Psoas muscle (tissue), 8 donors: Measurements from ENCODE around the gene TJP2. TPM values are rescaled to one million over a fixed set of nuclear protein-coding genes. Genes with fewer than 3 reads are reported as not detected.

Experiments used
- ATAC-seq, 4 donors: fragments of 200-7000 bp; cut with Tn5 transposase; one replicate each; pipeline ENCODE4 v1.9.1; 2020; ENCODE audit warnings: moderate library complexity in 3 of 4, mild to moderate bottlenecking in 2 of 4
- DNase-seq, 2 donors: peaks; one replicate each; pipeline ENCODE4 v3.0.0-alpha.2; 2020
- H3K27ac ChIP-seq: fragments of 200-600 bp; one replicate; pipeline ENCODE4 v1.8.0; 2022
- H3K27me3 ChIP-seq, 3 donors: fragments of 200-600 bp in 1 of 3; one replicate each; pipeline versions ENCODE4 v1.6.1 to v1.8.0; 2013 to 2022; ENCODE audit warnings: low read length in 2 of 3, mild to moderate bottlenecking in 2 of 3, moderate library complexity in 1 of 3; ENCODE audit not compliant: insufficient read depth in 3 of 3
- H3K36me3 ChIP-seq, 2 donors: fragments of 200-600 bp in 1 of 2; one replicate each; pipeline versions ENCODE4 v1.6.1 to v1.8.0; 2013 to 2022; ENCODE audit warnings: low read depth in 1 of 2, mild to moderate bottlenecking in 1 of 2, moderate library complexity in 1 of 2; ENCODE audit not compliant: insufficient read depth in 1 of 2
- H3K4me1 ChIP-seq: fragments of 200-600 bp; one replicate; pipeline ENCODE4 v1.8.0; 2022
- H3K4me3 ChIP-seq: fragments of 200-600 bp; one replicate; pipeline ENCODE4 v1.8.0; 2022; ENCODE audit warnings: mild to moderate bottlenecking
- H3K9me3 ChIP-seq: fragments of 200-600 bp; one replicate; pipeline ENCODE4 v1.8.0; 2022
- CTCF ChIP-seq: fragments of 200-600 bp; IDR thresholded peaks from one replicate; pipeline ENCODE4 v1.8.0; 2022; ENCODE audit warnings: antibody characterized with exemption
- WGBS, 3 donors: extraction: QIAGEN DNeasy Blood & Tissue Kit; methylation state at CpG; one replicate each; pipeline versions ENCODE4 v1.1.6 to v1.1.7; 2013; 5-methylcytosine and 5-hydroxymethylcytosine counted together
- intact Hi-C, 2 donors: fragments of 100-400 bp; cut with DNase I; formaldehyde crosslinking; loops; one replicate each; pipeline versions ENCODE4 v1.11.0 to v1.14.2; 2022
- polyA plus RNA-seq, 3 donors: library from polyadenylated mRNA; stranded (reverse); fragments of 200-250 nt; gene quantifications; one replicate each; pipeline ENCODE4 v1.2.3, GENCODE V29; 2013
- total RNA-seq, 4 donors: library from RNA; stranded (reverse); fragmentation: NEBNext Ultra II Directional in 2 of 4; extraction: Animal tissue kit (Norgen Biotek cat#: 25700) in 2 of 4; gene quantifications; one replicate each; pipeline versions ENCODE4 v1.2.1 to v1.2.4, GENCODE V29; 2021 to 2023
- donor health status: healthy with polysubstance abuse.
- donor health status: DM: no; HTN: no; CAD: no; lungs with moderate emphysema.
- donor health status: Bipolar disorder and iron deficiency.
- donor health status: healthy.
- donor health status: DM: yes; HTN: yes; CAD: no.
- donor health status: DM: no; HTN: no; CAD: no.
- donor health status: DM: no; HTN: no; CAD: no.
- donor health status: DM: yes; HTN: yes; CAD: no.

The TJP2 gene
- total and polyA plus RNA-seq, 7 donors, result 6.6 to 25.1 (median 14.8) TPM

- intact Hi-C loops, result no loop called here
- ATAC-seq (peak in 1 of 4 donors; percentile 15), DNase-seq (no peak)
- Histone ChIP-seq H3K27ac (no peak overlapping the region), H3K9me3 (no peaks in the 10 kb centered on the region), H3K27me3 (no peaks in the 10 kb centered on the region), H3K4me1 (no peaks in the 10 kb centered on the region), H3K36me3 (no peaks in the 10 kb centered on the region), H3K4me3 (no peak overlapping the region)
- no peak for TF ChIP-seq CTCF
- 84 to 91% (median 86%) methylated on average over 5 of the region's 5 CpGs for WGBS, 3 donors
Measured at GRCh38 chr9:69140123-69140735, 33.8 kb upstream of the TJP2 start.

GRCh38 chr9:69141851-69142250 is 32.2 kb upstream of the TJP2 start:
- H3K4me1 ChIP-seq, result no peaks in the 10 kb centered on the region
- no peak overlapping the region for H3K4me3 ChIP-seq
- DNase-seq (no peak), ATAC-seq (no peak)
- no peaks in the 10 kb centered on the region for H3K9me3 ChIP-seq
- H3K27me3 ChIP-seq, result no peaks in the 10 kb centered on the region
- TF ChIP-seq CTCF, result no peak
- no peak overlapping the region for H3K27ac ChIP-seq
- intact Hi-C loops, result no loop called here
- 83 to 89% (median 88%) methylated on average over 5 of the region's 5 CpGs for whole genome bisulfite sequencing, 3 donors
- no peaks in the 10 kb centered on the region for H3K36me3 ChIP-seq

- H3K9me3 ChIP-seq, result no peaks in the 10 kb centered on the region
- H3K4me1 ChIP-seq, result no peaks in the 10 kb centered on the region
- no peak overlapping the region for H3K27ac ChIP-seq
- intact Hi-C loops, result no loop called here
- peaks cover 0 to under 1% (median 0%) of the 10 kb centered on the region in 3 donors for H3K27me3 ChIP-seq
- ATAC-seq, result no peak
- no peaks in the 10 kb centered on the region for H3K36me3 ChIP-seq
- 85 to 95% (median 87%) methylated on average over 1 of the region's 1 CpG for WGBS, 3 donors
- no peak for TF ChIP-seq CTCF
- H3K4me3 ChIP-seq, result no peak overlapping the region
- no peak for DNase-seq
Measured at GRCh38 chr9:69143291-69143690, 30.8 kb upstream of the TJP2 start.

GRCh38 chr9:69145144-69145715 is 28.8 kb upstream of the TJP2 start:
- no peak overlapping the region for H3K4me3 ChIP-seq
- TF ChIP-seq CTCF, result no peak
- intact Hi-C loops, result no loop called here
- no peak for ATAC-seq
- H3K27ac ChIP-seq, result no peak overlapping the region
- H3K4me1 ChIP-seq, result no peaks in the 10 kb centered on the region
- DNase-seq, result no peak
- no peaks in the 10 kb centered on the region for H3K36me3 ChIP-seq
- no peaks in the 10 kb centered on the region for H3K9me3 ChIP-seq
- 76 to 81% (median 79%) methylated on average over 8 of the region's 8 CpGs for WGBS, 3 donors
- H3K27me3 ChIP-seq, result peaks cover 0 to 1% (median 0%) of the 10 kb centered on the region in 3 donors
